ENCODE data around the gene XPO4. TPM values are rescaled to one million over a fixed set of nuclear protein-coding genes. Genes with fewer than 3 reads are reported as not detected.

Gene XPO4
- total RNA-seq, 1 experiment from 2014 or later: 16.2 TPM

DNA sequence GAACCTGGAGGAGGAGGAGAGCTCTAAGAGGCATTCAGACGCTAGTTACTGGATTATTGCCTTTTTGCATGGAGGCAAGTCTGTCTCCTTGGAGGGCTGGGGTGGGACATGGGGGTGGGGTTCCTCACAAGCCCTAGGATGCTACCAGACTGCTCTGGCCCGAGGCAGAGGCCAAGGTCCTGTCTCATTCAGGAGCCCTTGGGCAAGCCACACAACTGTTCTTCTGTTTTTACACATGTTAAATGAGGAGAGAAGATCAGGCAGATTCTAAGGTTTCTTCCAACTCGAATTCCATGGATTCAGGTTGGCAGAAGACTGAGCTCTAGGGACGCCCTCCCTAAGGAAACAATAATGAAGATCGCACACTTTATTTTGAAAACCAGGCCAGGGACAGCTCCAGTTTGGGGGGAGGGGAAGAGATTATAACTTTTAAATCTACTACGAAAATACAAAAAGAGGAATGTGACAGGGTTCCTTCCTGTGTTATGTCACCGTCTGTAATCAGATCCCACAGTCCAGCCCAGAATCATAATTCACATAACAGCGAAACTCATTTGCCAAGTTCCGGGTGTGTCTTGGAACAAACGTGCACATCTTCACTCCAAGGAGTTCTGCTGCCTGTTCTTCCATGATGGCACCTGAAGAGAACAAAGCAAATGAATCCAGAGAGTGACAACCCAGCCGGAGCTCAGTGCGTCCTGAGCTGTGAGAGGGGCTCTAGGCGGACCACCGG is 173.8 kb downstream of the XPO4 start:
- no TSS peak for BruUV-seq (replicated peaks)
- H3K36me3 ChIP-seq (ENCODE audit: control insufficient read depth, insufficient read depth, low read length): no peaks in the 10 kb centered on the region
- POLR2A ChIA-PET: no interaction called here

DNA sequence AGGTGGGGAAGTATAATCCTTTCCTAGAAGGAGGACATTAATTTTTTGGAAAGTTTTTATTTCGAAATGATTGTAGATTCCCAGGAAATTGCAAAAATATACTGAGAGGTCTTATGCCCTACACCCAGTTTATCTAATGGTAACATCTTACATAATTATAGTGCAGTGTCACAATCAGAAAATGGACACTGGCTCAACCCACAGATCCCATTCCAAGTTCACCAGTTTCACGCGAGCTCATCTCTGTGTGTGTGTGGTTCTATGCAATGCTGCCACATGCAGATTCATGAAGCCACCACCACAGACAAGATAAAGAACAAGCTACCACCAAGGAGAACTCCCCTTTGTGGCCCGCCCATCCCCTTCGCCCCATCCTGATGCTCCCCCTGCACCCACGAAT is 174.7 kb downstream of the XPO4 start:
- intact Hi-C loops (cut with micrococcal nuclease; ENCODE audit: unreplicated experiment) (no loop called here), in situ Hi-C loops (cut with HindIII; ENCODE audit: low pct_unique_long_range_greater_than_20kb, low sequenced_read_pairs) (no loop called here)
- BruUV-seq (replicated peaks): no TSS peak
- ChIA-PET POLR2A (no interaction called here), CTCF (no interaction called here)
- Histone ChIP-seq H3K36me3 (ENCODE audit: control insufficient read depth, insufficient read depth, low read length) (no peaks in the 10 kb centered on the region), H3K27me3 (ENCODE audit: control insufficient read depth, insufficient read depth, low read length) (no peaks in the 10 kb centered on the region), H3K4me1 (ENCODE audit: control insufficient read depth, insufficient read depth, low read length) (no peaks in the 10 kb centered on the region), H3K9me3 (ENCODE audit: control insufficient read depth, insufficient read depth, low read depth, low read length) (no peaks in the 10 kb centered on the region), H3K4me3 (ENCODE audit: low read depth in 2 of 2, low read length in 2 of 2) (no peak overlapping the region), H3K27ac (ENCODE audit: low read length) (no peak overlapping the region)
- no peak for TF ChIP-seq CTCF (IDR thresholded peaks at IDR 0.05)
- TF ChIP-seq REST (IDR thresholded peaks at IDR 0.05; ENCODE audit: insufficient read depth in 1 of 2, low read depth in 2 of 2, low read length in 1 of 2): no peak
- TF ChIP-seq POLR2AphosphoS5 (IDR thresholded peaks at IDR 0.05; ENCODE audit: low read depth, low read length): no peak
- TF ChIP-seq TCF7L2 (IDR thresholded peaks at IDR 0.05; ENCODE audit: low read depth, low read length): no peak
- TF ChIP-seq SIN3A (IDR thresholded peaks at IDR 0.05; ENCODE audit: borderline replicate concordance, insufficient read depth, low read depth, low read length): no peak
- ATAC-seq: no peak
- DNase-seq (ENCODE audit: low read depth, low spot score): no peak

More for the DNA sequence above, 173.8 kb downstream of the XPO4 start:
- intact Hi-C loops (cut with micrococcal nuclease; ENCODE audit: unreplicated experiment) (no loop called here), in situ Hi-C loops (cut with HindIII; ENCODE audit: low pct_unique_long_range_greater_than_20kb, low sequenced_read_pairs) (no loop called here)
- Histone ChIP-seq H3K27ac (ENCODE audit: low read length) (no peak overlapping the region), H3K4me1 (ENCODE audit: control insufficient read depth, insufficient read depth, low read length) (no peaks in the 10 kb centered on the region), H3K4me3 (ENCODE audit: low read depth in 2 of 2, low read length in 2 of 2) (no peak overlapping the region), H3K27me3 (ENCODE audit: control insufficient read depth, insufficient read depth, low read length) (no peaks in the 10 kb centered on the region), H3K9me3 (ENCODE audit: control insufficient read depth, insufficient read depth, low read depth, low read length) (no peaks in the 10 kb centered on the region)
- TF ChIP-seq CTCF (IDR thresholded peaks at IDR 0.05) (no peak), POLR2AphosphoS5 (IDR thresholded peaks at IDR 0.05; ENCODE audit: low read depth, low read length) (no peak), REST (IDR thresholded peaks at IDR 0.05; ENCODE audit: insufficient read depth in 1 of 2, low read depth in 2 of 2, low read length in 1 of 2) (no peak), TCF7L2 (IDR thresholded peaks at IDR 0.05; ENCODE audit: low read depth, low read length) (no peak), SIN3A (IDR thresholded peaks at IDR 0.05; ENCODE audit: borderline replicate concordance, insufficient read depth, low read depth, low read length) (no peak)
- CTCF ChIA-PET: no interaction called here
- ATAC-seq (no peak), DNase-seq (ENCODE audit: low read depth, low spot score) (no peak)

Measured in Panc1 (cell line).